Cardiac muscle cell (in vitro differentiated cells and primary cell): ENCODE data around the gene AUP1. TPM values are rescaled to one million over a fixed set of nuclear protein-coding genes. Genes with fewer than 3 reads are reported as not detected.

Experiments
- DNase-seq, 2 donors: peaks; one replicate each; pipeline versions ENCODE4 v3.0.0 to v3.0.0-alpha.2; 2010 to 2017; ENCODE audit warnings: low read depth in 1 of 2, low spot score in 1 of 2
- H3K27ac ChIP-seq: fragments of 200-600 bp; sonication (generic); 2 replicates; pipeline ENCODE4 v1.5.1; 2016
- H3K27me3 ChIP-seq: fragments of 200-600 bp; sonication (generic); 2 replicates; pipeline ENCODE4 v1.6.0; 2016; ENCODE audit warnings: control low read depth
- H3K36me3 ChIP-seq: fragments of 200-600 bp; sonication (generic); 2 replicates; pipeline ENCODE4 v1.5.1; 2016; ENCODE audit warnings: control low read depth
- H3K4me1 ChIP-seq: fragments of 200-600 bp; sonication (generic); 2 replicates; pipeline ENCODE4 v1.8.1; 2017; ENCODE audit warnings: low read depth, mild to moderate bottlenecking, mixed run types
- H3K4me3 ChIP-seq: fragments of 200-600 bp; sonication (generic); 2 replicates; pipeline ENCODE4 v1.5.1; 2016; ENCODE audit warnings: mild to moderate bottlenecking
- H3K9me3 ChIP-seq: fragments of 200-600 bp; sonication (generic); 2 replicates; pipeline ENCODE4 v1.5.1; 2017; ENCODE audit warnings: low read depth, mild to moderate bottlenecking, control low read depth
- CTCF ChIP-seq: IDR thresholded peaks from 2 replicates; pipeline ENCODE4 v1.5.1; 2012; ENCODE audit warnings: low read depth, mild to moderate bottlenecking, low read length
- polyA plus RNA-seq: library from polyadenylated mRNA; unstranded; fragments of >200 nt; fragmentation: Nextera tagmentation; extraction: Ambion mirVana; gene quantifications from 2 replicates; pipeline ENCODE4 v1.2.1, GENCODE V29; 2016
- total RNA-seq: library from RNA; depleted of rRNA; stranded (reverse); fragments of >200 nt; gene quantifications from 2 replicates; pipeline ENCODE4 v1.2.3, GENCODE V29; 2016

Gene AUP1
- total and polyA plus RNA-seq, 2 experiments from 2014 or later: 105 to 122 TPM

GRCh38 chr2:74560591-74560990 is 31.1 kb upstream of the AUP1 start:
- H3K36me3 ChIP-seq: no peaks in the 10 kb centered on the region
- H3K27ac ChIP-seq: no peak overlapping the region
- DNase-seq: no peak
- H3K4me1 ChIP-seq: no peaks in the 10 kb centered on the region
- H3K4me3 ChIP-seq: no peak overlapping the region
- H3K27me3 ChIP-seq: peaks cover 48% of the 10 kb centered on the region
- no peaks in the 10 kb centered on the region for H3K9me3 ChIP-seq
- TF ChIP-seq CTCF: no peak

- peaks cover 51% of the 10 kb centered on the region for H3K27me3 ChIP-seq
- no peak overlapping the region for H3K4me3 ChIP-seq
- no peaks in the 10 kb centered on the region for H3K4me1 ChIP-seq
- TF ChIP-seq CTCF: no peak
- no peaks in the 10 kb centered on the region for H3K36me3 ChIP-seq
- H3K27ac ChIP-seq: no peak overlapping the region
- no peaks in the 10 kb centered on the region for H3K9me3 ChIP-seq
- DNase-seq: no peak
These were observed 30.4 kb upstream of the AUP1 start for GRCh38 chr2:74559912-74560311.

GRCh38 chr2:74558284-74559230 is 29.1 kb upstream of the AUP1 start:
- Histone ChIP-seq H3K36me3 (no peaks in the 10 kb centered on the region), H3K4me1 (no peaks in the 10 kb centered on the region), H3K27ac (no peak overlapping the region), H3K4me3 (no peak overlapping the region), H3K9me3 (no peaks in the 10 kb centered on the region), H3K27me3 (peaks cover 40% of the 10 kb centered on the region)
- no peak for DNase-seq
- no peak for TF ChIP-seq CTCF

GRCh38 chr2:74556831-74557370 is 27.4 kb upstream of the AUP1 start:
- Histone ChIP-seq H3K9me3 (no peaks in the 10 kb centered on the region), H3K36me3 (no peaks in the 10 kb centered on the region), H3K27me3 (peaks cover 30% of the 10 kb centered on the region), H3K4me1 (peaks cover 8% of the 10 kb centered on the region), H3K4me3 (no peak overlapping the region), H3K27ac (no peak overlapping the region)
- no peak for TF ChIP-seq CTCF
- DNase-seq: no peak

GRCh38 chr2:74556159-74556558 is 26.7 kb upstream of the AUP1 start:
- Histone ChIP-seq H3K36me3 (no peaks in the 10 kb centered on the region), H3K4me3 (no peak overlapping the region), H3K27ac (no peak overlapping the region), H3K9me3 (no peaks in the 10 kb centered on the region), H3K4me1 (peaks cover 8% of the 10 kb centered on the region), H3K27me3 (peaks cover 22% of the 10 kb centered on the region)
- TF ChIP-seq CTCF: no peak
- DNase-seq: no peak
